HK-2 (cell line): ENCODE data around the gene HAP1.
"Not testable (repeated sequence)": the region's sequence is repeated elsewhere in the genome, so short reads cannot be mapped to it uniquely, and the experiment has no call there.

ENCODE experiments used
- DNase-seq: peaks from one replicate; pipeline ENCODE4 v3.0.0-alpha.2; 2018; ENCODE audit not compliant: unreplicated experiment

Gene HAP1

DNA sequence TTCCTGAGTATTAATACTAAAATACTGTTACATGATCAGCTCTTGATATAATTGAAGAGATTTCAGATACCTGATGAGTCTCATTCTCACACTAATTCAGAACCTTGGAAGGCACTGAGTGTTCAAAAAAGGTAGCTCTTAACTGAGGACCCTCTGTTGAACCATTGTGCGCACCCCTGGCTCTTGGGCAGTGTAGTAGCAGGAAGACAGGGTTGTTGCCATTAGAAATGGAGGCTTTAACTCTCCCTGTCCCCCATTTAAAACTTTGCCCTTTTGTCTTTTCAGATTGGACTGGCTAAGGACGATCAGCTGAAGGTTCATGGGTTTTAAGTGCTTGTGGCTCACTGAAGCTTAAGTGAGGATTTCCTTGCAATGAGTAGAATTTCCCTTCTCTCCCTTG is 43.9 kb downstream of the HAP1 start:
- DNase-seq, result no peak

DNA sequence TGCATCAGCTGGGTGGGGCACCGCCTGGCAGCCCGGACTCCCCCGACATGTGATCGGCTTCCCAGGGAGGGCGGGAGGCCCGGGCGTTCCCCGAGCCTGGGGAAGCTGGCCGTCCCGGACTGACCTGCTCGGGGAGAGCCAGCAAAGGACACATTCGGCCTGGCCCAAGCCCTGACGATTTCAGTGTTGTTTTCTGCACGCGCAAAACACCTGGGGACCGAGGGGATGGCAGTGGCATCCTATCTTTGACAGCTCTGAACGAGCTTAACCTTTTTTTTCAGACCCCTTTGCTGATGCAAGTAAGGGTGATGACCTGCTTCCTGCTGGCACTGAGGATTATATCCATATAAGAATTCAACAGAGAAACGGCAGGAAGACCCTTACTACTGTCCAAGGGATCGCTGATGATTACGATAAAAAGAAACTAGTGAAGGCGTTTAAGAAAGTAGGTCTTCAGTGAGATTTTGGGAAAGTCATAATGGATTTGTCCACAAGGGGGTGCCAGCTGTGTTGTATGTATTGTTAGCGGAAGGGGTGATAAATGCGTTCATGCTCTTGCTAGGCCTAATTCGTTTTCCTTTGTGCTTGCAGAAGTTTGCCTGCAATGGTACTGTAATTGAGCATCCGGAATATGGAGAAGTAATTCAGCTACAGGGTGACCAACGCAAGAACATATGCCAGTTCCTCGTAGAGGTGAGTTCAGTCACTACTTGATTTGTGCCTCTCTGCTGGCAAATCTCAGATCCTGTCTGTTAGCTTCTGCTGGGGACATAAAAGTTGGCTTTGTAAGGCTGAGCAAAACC is 44.7 kb downstream of the HAP1 start:
- DNase-seq, result no peak

DNA sequence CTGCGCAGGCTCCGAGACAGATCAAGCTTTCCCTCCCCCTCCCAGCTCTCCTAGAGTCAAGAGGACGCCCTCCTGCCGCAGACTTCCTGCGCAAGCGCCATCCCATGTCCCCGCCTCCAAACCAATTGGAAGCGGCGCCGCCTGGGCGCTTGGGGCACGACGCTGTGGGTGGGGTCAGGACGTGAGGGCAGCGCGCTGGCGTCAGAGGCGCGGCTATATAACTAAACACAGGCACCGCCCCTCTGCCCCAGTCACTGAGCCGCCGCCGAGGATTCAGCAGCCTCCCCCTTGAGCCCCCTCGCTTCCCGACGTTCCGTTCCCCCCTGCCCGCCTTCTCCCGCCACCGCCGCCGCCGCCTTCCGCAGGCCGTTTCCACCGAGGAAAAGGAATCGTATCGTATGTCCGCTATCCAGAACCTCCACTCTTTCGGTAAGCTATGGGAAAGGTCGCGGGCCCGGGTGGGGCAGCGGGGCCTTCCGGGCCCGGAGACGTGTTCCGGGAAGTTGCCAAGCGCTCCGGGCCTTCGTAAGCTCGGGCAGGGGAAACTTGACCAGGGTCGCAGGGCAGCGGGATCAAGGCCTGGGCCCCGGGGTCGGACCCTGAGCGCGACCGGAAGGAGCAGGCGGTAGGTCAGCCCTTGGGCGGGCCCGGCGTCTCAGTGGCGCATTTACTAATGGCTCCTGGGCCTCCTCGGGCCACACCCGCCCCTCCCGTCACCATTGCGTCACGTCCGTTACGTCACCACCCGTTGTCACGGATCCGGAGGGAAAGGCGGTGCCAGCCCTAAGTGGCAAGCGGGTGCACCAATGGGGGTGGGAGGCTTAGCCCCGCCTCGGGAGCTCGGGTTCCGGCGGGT is 45.6 kb downstream of the HAP1 start, which contains the start of gene EIF1:
TSS of gene EIF1 (plus strand) at position 245 of the 856 bp plus-strand sequence. CDS start at position 399, 154 bp downstream.
- DNase-seq, result peak; percentile 99

DNA sequence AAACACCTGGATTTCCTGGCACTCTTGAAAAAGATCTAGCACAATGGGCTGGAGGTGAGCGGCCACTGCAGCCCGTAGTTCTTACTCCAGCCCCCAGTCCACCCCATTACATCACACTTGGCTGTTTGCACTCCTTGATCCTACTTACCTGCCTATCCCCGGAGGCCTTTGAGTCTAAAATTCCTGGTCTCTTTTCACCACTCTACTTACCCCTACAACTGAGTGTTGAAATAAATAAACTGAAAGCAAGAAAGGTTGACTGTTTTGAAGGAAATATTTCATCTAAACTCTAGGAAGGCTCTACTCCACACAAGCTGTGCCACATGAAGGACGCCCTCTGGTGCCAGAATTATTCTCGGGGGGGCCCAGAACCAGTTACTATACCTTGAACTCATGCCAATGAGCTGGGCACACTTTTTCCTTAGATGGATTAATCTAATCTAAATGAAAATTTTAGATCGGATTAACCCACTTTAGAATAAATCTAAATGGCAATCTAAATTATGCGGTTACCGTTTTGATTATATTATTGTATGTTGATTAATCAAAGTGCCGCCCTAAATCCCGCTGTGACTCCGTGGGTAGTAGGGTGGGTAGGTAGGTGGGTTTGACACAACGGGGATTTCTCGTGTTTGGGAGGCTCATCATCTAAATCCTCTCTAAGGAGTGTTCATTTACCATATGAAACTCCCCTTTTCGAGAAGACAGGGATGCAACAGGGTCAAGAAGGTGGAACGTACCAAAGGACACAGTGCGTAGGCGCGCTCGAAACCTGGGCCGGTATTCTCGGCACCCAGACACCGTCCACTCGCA is 46.4 kb downstream of the HAP1 start:
- peak; percentile 48 for DNase-seq

DNA sequence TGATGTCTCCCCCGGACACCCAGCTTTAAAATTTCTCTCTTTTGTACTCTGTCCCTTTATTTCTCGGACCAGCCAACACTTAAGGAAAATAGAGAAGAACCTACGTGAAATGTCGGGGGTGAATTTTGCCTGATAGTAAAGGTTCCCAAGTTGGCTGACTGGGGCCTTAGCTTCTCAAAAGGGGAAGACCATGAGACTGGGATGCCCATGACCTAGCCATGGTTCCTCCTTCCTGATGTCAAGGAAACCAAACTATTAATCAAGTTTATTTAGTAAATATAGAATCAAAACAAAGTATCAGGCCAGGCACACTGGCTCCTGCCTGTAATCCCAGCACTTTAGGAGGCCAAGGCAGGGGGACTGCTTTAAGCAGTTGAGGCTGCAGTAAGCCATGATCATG is 48.2 kb downstream of the HAP1 start:
- no peak for DNase-seq

DNA sequence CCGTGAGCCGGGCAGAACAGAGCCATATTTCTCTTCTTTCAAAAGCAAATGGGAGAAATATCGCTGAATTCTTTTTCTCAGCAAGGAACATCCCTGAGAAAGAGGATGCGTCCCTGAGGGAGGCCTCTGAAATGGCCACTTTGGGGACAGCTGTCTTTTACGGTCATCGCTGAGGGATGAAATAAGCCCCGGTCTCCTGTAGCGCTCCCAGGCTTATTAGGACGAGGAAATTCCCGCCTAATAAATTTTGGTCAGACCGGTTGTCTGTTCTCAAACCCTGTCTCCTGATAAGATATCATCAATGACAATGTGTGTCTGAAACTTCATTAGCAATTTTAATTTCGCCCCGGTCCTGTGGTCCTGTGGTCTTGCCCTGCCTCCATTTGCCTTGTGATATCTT is 48.7 kb downstream of the HAP1 start:
- DNase-seq, result not testable (repeated sequence)

DNA sequence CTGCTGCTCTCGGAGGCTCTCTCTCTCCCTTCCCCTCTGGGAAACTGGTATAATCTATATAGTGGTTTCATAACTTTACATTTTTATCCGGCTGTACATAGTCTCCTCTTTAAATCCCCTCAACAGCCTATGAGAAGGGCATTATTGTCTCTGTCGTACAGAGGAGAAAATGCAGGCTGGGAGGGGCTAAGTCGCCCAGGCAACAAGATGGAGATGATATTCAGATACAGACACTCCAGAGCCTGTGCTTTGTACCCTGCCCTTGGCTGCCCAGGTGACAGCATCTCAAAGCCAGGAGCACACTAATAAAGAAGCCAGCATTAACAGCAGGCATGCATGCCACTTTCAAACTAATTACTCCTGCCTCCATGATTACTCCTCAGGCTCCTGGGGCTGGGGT is 50.4 kb downstream of the HAP1 start:
- no peak for DNase-seq

DNA sequence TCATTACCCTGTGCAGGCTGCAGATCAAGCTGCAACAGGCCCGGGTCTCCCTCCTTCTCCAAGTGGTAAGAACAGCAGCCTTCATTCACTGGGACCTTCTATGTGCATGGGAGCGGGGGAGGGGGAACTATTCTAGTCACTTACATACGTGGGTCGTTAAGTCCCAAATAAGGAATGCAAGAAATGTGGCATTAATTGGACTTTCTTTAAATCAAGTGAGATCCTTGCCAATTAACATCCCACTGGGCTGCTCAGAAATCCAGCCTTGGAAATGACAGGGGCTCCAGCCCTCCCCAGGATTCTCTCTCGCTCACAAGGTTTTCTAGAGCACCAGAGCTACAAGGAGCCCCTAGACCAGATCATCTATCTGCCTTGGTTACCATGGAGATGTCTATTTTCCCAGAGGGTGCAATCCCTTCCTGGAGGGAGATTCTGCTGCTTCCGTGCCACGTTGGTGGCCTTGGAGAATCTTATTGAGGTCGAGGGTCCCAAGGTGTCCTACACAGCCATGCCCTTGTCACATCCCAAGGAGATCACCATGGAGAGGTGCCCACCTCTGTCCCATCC is 50.9 kb downstream of the HAP1 start:
- no peak for DNase-seq

DNA sequence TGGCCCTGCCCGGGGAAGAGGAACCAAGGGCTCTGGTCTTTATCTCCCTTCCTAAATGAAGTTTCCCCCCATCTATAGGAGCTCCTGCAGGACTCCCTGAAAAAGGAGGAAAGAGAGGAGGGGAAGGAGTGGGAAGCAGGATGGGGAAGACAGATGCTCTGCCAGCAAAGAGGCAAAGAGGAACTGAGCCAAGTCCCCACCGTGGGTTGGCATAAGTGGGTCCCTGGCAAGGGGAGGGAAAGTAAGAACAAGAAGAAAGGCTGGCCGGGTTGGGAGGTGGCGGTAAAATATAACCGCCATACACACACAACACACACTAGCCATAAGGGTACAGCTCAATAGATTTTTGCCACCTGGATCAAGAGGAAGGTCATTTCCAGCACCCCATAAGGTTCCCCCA is 51.8 kb downstream of the HAP1 start:
- no peak for DNase-seq

DNA sequence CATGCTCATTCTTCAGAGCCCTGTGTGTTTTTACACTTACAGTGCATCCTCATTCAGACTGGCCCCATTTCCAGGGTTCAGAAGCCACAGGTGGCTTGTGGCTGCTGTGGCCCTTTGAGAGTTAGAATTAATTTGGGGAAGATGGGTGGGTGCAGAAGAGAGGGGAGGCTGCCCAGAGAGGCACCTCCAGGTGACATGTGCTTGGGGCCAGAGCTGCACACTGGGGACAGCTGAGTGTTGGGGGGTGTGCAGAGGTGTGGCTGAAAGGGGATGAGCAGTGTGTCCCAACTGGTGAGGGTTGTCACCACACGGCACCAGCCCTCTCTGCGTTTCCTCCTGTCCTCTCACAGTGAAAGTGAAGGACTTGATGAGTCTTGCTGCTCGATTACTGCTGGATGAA is 52.7 kb downstream of the HAP1 start:
- DNase-seq, result no peak

DNA sequence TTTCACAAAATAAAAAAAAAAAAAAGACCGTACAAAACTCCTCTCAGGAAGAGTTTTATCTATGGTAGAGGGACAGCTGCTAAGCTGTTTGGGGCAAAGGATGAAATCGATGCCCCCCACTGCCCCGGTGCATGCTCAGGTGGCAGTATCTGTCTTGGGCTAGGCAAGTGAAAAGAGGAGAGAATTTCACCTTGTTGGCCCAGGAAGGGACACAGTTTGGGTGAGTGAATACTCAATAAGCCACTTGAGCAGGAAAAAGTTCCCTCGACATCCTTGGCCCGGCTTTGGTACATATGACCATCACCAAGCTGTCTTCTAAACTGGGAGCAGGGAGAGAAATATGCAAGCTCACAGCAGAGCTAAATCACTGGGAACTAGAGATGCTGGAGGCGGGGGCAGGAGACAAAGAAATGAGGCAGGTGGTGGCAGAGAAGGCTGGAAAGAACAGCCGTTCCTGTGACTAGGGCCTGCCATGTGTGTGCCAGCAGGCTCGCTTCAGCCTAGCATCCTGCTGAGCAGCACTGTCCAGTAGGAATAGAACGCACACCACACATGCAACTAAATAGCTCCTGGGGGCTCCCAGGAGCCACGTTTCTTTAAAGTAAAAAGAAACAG is 53.9 kb downstream of the HAP1 start:
- no peak for DNase-seq

DNA sequence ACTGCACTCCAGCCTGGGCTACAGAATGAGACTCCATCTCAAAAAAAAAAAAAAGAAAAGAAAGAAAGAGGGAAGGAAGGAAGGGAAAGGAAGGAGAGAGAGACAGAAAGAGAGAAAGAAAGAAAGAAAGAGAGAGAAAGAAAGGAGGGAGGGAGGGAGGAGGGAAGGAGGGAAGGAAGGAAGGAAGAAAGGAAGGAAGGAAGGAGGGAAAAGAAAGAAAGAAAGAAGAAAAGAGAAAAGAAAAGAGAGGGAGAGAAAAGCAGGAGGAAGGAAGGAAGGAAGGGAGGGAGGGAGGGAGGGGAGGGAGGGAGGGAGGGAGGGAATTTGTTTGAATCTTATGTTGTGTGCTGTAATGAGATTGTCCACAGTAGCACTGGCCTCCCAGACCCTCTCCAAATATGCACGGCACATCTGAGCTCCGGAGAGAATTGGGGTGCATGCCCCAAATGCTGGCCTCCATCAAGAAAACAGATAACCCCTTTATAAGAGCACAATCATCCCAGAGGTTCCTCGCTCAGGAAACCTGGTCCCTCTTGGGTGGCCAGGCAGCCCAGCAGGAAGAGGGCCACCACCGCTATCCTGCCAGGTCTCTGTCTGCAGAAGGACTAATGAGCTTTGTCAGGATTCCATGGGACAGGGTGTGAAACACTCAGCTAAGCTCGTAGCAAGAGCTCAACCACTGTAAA is 54.6 kb downstream of the HAP1 start:
- no peak for DNase-seq

DNA sequence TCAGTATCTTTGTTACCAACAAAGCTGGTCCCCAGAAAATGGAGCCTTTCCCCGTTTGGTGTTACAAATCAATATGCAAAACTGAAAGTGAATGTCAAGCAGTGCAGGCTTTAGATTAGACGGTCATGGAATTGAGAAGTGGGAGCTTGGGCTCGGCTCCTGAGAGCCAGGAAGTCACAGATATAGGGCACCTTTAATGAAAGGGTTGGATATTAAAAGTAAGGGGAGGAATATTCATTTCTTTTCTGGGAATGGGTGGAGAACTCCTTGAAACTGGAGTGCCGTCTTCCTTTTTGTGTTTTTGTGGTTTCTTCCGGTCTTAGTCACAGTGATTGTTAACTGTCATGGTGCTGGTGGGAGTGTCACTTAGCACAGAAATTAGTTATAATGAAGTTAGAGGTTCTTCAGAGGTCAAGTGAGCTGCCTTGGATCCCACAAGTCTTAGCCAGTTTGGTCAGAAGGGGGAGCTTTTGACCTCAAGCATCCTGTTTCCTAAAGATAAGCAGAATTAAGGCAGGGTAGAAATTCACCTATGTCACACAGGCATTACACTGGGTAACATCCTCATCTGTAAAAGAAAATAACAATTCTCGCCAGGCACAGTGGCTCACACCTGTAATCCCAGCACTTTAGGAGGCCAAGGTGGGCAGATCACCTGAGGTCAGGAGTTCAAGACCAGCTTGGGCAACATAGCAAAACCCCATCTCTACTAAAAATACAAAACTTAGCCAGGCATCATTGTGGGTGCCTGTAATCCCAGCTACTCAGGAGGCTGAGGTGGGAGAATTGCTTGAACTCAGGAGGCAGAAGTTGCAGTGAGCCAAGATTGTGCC is 55.3 kb downstream of the HAP1 start:
- DNase-seq, result peak; percentile 54

DNA sequence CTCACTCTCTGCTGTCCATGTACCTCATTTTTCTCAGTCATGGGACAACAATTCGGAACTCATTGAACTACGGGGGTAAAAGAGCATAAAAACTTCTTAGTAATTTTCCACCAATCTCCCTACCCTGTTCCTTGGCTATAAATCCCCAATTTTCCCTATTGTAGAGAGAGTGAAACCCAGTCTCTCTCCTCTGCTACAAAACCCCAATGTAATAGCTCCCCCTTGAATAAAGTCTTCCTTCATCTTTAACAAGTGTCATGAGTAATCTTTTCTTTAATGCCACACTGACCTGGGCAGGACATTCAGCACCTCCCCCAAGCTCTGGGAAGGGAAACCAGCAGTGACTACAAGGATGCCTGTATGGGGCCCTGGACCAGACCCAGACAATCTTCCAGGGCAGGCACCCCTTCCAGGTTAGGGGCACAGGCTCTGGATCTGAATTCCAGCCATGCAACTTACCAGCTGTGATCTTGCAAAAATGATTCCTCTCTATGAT is 56.0 kb downstream of the HAP1 start:
- DNase-seq, result peak; percentile 75

DNA sequence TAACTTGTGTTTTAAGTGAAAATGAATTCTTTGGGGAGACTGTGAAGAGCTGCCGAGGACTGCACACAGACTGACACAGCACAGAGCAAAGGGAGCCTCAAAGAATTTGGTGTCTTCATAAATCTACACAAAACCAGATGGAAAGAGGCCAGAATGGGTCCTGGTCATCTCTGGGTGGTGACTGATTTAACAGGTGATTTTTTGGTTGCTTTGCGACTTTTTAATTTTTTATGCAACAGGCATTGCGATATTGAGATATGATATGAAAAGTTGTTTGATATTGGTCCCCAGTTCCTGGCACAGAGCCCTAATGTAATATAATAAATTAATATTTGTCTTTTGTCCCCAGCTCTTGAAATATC is 58.4 kb downstream of the HAP1 start:
- DNase-seq, result no peak

DNA sequence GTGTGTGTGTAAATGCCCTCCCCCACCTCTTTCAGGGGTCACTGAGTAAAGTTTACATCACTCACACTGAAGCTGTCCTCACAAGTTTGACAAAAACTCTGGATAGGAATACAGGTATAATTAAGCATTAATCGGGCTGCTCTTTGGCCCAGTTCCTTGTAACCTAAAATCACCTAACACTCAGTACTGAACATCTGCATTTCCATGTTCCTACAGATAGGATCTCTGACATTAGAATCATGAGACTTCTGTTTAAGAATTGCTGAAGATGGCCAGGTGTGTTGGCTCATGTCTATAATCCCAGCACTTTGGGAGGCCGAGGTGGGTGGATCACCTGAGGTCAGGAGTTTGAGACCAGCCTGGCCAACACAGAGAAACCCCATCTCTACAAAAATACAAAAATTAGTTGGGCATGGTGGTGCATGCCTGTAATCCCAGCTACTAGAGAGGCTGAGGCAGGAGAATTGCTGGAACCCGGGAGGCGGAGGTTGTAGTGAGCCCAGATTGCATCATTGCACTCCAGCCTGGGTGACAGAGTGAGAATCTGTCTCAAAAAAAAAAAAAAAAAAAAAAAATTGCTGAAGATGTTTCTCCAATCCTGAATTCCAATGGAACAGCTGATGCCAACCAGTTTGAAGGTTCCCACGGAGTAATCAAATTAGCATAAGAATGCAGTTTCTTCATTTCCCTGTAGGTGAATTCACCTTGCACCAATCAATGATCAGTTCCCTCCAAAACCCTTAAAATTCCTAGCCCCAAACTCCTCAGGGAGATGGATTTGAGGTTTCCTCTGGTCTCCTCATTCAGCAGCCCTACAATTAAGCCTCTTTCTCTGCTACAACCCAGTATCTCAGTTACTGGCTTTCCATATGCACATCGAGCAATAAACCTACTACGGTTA is 59.0 kb downstream of the HAP1 start:
- DNase-seq, result not testable (repeated sequence)
